ENCODE results near the gene PPIL1. TPM values are rescaled to one million over a fixed set of nuclear protein-coding genes. Genes with fewer than 3 reads are reported as not detected.

Gene PPIL1
- total and polyA plus RNA-seq, 2 of the 13 experiments (the other 11 are each of a cell fraction or from before 2014, with no cell fraction given): 74.2 to 144 TPM

GRCh38 chr6:36822506-36823269 is 51.9 kb downstream of the PPIL1 start:
- H3K4me1 ChIP-seq (ENCODE audit: insufficient read depth, low read length): peaks cover 100% of the 10 kb centered on the region
- no peak overlapping the region for H2AFZ ChIP-seq (ENCODE audit: low read length)
- no peak overlapping the region for H3K4me3 ChIP-seq (replicated peaks in 1 of 3; ENCODE audit: insufficient read depth in 1 of 3, low read depth in 2 of 3, low read length in 3 of 3)
- H3K79me2 ChIP-seq (ENCODE audit: insufficient read depth, low read length): no peaks in the 10 kb centered on the region
- CTCF ChIA-PET (ENCODE audit: low intra/inter-chr PET ratio, low total read pairs): no interaction called here
- DNase-seq (ENCODE audit: low spot score) (no peak), ATAC-seq (no peak), FAIRE-seq (no peak)
- BruUV-seq (replicated peaks): no TSS peak
- intact Hi-C loops (cut with micrococcal nuclease; ENCODE audit: unreplicated experiment) (no loop called here), in situ Hi-C loops (cut with HindIII; ENCODE audit: extremely low pct_ligation_motif_present, low pct_unique_long_range_greater_than_20kb) (no loop called here)
- H3K36me3 ChIP-seq (replicated peaks in 1 of 2; ENCODE audit: control insufficient read depth in 1 of 2, insufficient read depth in 2 of 2, low read length in 2 of 2): no peaks in the 10 kb centered on the region
- no peaks in the 10 kb centered on the region for H4K20me1 ChIP-seq (ENCODE audit: insufficient read depth, low read length)
- no peak overlapping the region for H3K9ac ChIP-seq (ENCODE audit: insufficient read depth, low read depth, low read length)
- peak overlapping the region; percentile 21; the same call in 1 of the 2 replicates for H3K4me2 ChIP-seq (ENCODE audit: low read depth, low read length)
- H3K9me3 ChIP-seq (ENCODE audit: low read length): no peaks in the 10 kb centered on the region
- H3K27ac ChIP-seq (ENCODE audit: extremely low read length, insufficient read depth, low read length): no peak overlapping the region
- peaks cover 14 to 53% of the 10 kb centered on the region in 2 experiments; a peak in 4 of 5 replicates for H3K27me3 ChIP-seq (ENCODE audit: control insufficient read depth in 1 of 2, insufficient read depth in 2 of 2, low read length in 2 of 2)
- POLR2A ChIA-PET: no interaction called here
- WGBS (ENCODE audit: low lambda C conversion rate): 48% methylated on average over 19 of the region's 19 CpGs
- TF ChIP-seq HOMEZ (CRISPR knock-in tag; IDR thresholded peaks at IDR 0.05; ENCODE audit: low read depth) (no peak), ZFP62 (CRISPR knock-in tag; IDR thresholded peaks at IDR 0.05) (no peak), BCL3 (CRISPR knock-in tag; IDR thresholded peaks at IDR 0.05) (0 out of 2 replicates have a peak, but pooled peaks have one; percentile 44), HDAC2 (CRISPR knock-in tag; IDR thresholded peaks at IDR 0.05) (no peak), RXRA (CRISPR knock-in tag; IDR thresholded peaks at IDR 0.05) (0 out of 2 replicates have a peak, but pooled peaks have one; percentile 11), SAP130 (CRISPR knock-in tag; IDR thresholded peaks at IDR 0.05; ENCODE audit: low read depth) (peak; percentile 13; the same call in 1 of the 2 replicates), ZNF691 (CRISPR knock-in tag; IDR thresholded peaks at IDR 0.05; ENCODE audit: borderline replicate concordance, low read depth) (peak; percentile 99), BORCS8-MEF2B (CRISPR knock-in tag; IDR thresholded peaks at IDR 0.05) (no peak), RARA (CRISPR knock-in tag; IDR thresholded peaks at IDR 0.05) (0 out of 2 replicates have a peak, but pooled peaks have one; percentile 13), TFDP1 (CRISPR knock-in tag; IDR thresholded peaks at IDR 0.05; ENCODE audit: borderline replicate concordance) (no peak), ZSCAN20 (CRISPR knock-in tag; IDR thresholded peaks at IDR 0.05; ENCODE audit: borderline replicate concordance) (no peak), UBTF (CRISPR knock-in tag; IDR thresholded peaks at IDR 0.05) (no peak), TRAFD1 (CRISPR knock-in tag; IDR thresholded peaks at IDR 0.05; ENCODE audit: borderline replicate concordance) (no peak), RBFOX2 (IDR thresholded peaks at IDR 0.05; ENCODE audit: low read depth, low read length) (no peak), ZNF629 (CRISPR knock-in tag; conservative IDR thresholded peaks at IDR 0.05) (peak; percentile 79)

Data from HepG2 (cell line).